ENCODE data around the gene PEAK1. TPM values are rescaled to one million over a fixed set of nuclear protein-coding genes. Genes with fewer than 3 reads are reported as not detected.
"Not testable (repeated sequence)": the region's sequence is repeated elsewhere in the genome, so short reads cannot be mapped to it uniquely, and the experiment has no call there.

The PEAK1 gene
- total RNA-seq, 4 donors from 2014 or later, result 14.5 to 31.1 (median 25.9) TPM

DNA sequence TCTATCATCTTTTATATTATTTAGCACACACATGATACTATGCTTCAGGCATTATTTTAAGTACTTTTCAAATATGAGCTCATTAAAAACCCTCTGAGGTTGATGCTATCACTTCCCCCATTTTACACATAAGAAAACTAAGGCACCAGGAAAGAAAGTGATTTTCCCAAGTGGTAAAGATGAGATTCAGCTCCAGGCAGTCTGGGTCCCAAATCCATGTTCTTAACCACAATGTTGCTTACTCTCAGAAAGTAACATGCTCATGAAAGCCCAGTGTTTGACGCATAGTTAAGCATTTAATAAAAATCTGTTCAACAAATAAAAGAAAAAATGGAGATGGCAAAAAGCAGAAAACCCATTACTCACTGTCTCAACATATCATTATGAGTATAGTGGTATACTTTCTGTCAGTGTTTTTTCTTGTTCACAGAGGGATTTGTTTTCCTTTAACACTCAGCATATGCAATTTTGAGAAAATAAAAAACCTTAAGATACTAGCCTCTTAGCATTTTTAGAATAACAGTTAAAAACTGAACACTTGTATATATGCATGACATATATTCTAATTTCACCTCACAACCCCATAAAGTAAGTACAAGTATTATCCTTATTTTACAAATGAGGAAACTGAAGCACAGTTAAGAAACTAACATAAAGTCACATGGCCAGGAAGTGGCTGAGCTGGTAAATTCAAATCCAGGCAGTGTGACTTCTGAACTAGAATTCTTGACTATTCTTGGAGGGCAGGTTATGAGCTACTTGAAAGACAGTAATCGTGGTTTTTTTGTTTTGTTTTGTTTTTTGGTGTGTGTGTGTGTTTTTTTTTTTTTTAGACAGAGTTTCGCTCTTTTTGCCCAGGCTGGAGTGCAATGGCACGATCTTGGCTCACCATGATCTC is 10.4 kb downstream of the PEAK1 start:
- Histone ChIP-seq H3K4me1 (peaks cover 11% of the 10 kb centered on the region), H3K9me3 (no peaks in the 10 kb centered on the region), H3K4me3 (no peak overlapping the region), H3K27ac (no peak overlapping the region), H3K27me3 (no peaks in the 10 kb centered on the region), H3K36me3 (no peaks in the 10 kb centered on the region)
- 73% methylated on average over 4 of the region's 4 CpGs for WGBS
- no peak for DNase-seq (ENCODE audit: low spot score in 2 of 2)
- TF ChIP-seq EP300 (IDR thresholded peaks at IDR 0.05) (no peak), CTCF (IDR thresholded peaks at IDR 0.05) (no peak), POLR2AphosphoS5 (IDR thresholded peaks at IDR 0.05) (no peak), POLR2A (IDR thresholded peaks at IDR 0.05) (no peak)

DNA sequence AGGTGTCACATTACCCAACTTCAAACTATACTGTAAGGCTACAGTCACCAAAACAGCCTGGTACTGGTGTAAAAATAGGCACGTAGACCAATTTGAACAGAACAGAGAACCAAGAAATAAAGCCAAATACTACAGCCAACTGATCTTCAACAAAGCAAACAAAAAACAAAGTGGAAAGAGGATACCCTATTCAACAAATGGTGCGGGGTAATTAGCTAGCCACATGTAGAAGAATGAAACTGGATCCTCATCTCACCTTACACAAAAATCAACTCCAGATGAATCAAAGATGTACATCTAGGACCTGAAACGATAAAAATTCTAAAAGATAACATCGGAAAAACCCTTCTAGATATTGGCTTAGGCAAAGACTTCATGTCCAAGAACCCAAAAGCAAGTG is 13.1 kb downstream of the PEAK1 start:
- DNase-seq (ENCODE audit: low spot score in 2 of 2), result no peak
- H3K4me3 ChIP-seq, result no peak overlapping the region
- no peak overlapping the region for H3K27ac ChIP-seq
- H3K36me3 ChIP-seq, result no peaks in the 10 kb centered on the region
- WGBS, result 89% methylated on average over 4 of the region's 4 CpGs
- H3K27me3 ChIP-seq, result no peaks in the 10 kb centered on the region
- H3K9me3 ChIP-seq, result no peaks in the 10 kb centered on the region
- TF ChIP-seq POLR2AphosphoS5 (IDR thresholded peaks at IDR 0.05), result no peak
- TF ChIP-seq CTCF (IDR thresholded peaks at IDR 0.05), result no peak
- no peak for TF ChIP-seq POLR2A (IDR thresholded peaks at IDR 0.05)
- TF ChIP-seq EP300 (IDR thresholded peaks at IDR 0.05), result no peak
- H3K4me1 ChIP-seq, result peaks cover 7% of the 10 kb centered on the region

DNA sequence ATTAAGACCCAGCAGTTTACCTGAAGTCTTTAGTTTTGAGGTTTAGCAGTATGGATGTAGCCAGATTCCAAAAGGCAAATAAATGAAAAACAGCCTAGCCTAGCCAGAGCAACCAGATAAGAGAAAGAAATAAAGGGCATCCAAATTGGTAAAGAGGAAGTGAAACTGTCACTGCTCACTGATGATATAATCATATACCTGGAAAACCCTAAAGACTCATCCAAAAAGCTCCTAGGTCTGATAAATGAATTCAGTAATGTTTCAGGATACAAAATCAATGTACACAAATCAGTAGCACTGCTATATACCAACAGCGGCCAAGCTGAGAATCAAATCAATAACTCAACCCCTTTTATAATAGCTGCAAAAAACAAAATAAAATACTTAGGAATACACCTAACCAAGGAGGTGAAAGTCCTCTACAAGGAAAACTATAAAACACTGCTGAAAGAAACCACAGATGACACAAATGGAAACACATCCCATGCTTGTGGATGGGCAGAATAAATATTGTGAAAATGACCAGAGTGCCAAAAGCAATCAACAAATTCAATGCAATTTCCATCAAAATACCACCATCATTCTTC is 13.6 kb downstream of the PEAK1 start:
- H3K4me3 ChIP-seq; H3K27ac ChIP-seq; DNase-seq (ENCODE audit: low spot score in 2 of 2); H3K36me3 ChIP-seq; H3K4me1 ChIP-seq; H3K27me3 ChIP-seq; H3K9me3 ChIP-seq: not testable (repeated sequence)
- WGBS, result 90% methylated on average over 1 of the region's 1 CpG

GRCh38 chr15:77402740-77403379 is 17.0 kb downstream of the PEAK1 start:
- H3K27me3 ChIP-seq, result no peaks in the 10 kb centered on the region
- H3K4me1 ChIP-seq, result no peaks in the 10 kb centered on the region
- TF ChIP-seq EP300 (IDR thresholded peaks at IDR 0.05) (no peak), CTCF (IDR thresholded peaks at IDR 0.05) (no peak), POLR2AphosphoS5 (IDR thresholded peaks at IDR 0.05) (no peak), POLR2A (IDR thresholded peaks at IDR 0.05) (no peak)
- H3K36me3 ChIP-seq, result no peaks in the 10 kb centered on the region
- WGBS, result 51% methylated on average over 1 of the region's 1 CpG
- H3K4me3 ChIP-seq, result no peak overlapping the region
- peaks cover 11% of the 10 kb centered on the region for H3K9me3 ChIP-seq
- no peak for DNase-seq (ENCODE audit: low spot score in 2 of 2)
- H3K27ac ChIP-seq, result no peak overlapping the region

DNA sequence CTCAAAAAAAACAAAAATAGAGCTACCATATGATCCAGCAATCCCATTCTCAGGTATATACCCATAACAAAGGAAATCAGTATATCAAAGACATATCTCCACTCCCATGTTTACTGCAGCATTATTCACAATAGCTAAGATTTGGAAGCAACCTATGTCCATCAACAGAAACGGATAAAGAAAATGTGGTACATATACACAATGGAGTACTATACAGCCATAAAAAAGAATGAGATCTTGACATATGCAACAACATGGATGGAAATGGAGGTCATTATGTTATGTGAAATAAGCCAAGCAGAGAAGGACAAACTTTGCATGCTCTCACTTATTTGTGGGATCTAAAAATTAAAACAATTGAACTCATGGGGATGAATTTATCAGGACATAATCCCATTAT is 19.6 kb downstream of the PEAK1 start:
- TF ChIP-seq POLR2A (IDR thresholded peaks at IDR 0.05) (no peak), CTCF (IDR thresholded peaks at IDR 0.05) (no peak), EP300 (IDR thresholded peaks at IDR 0.05) (no peak), POLR2AphosphoS5 (IDR thresholded peaks at IDR 0.05) (no peak)
- Histone ChIP-seq H3K9me3 (peaks cover 11% of the 10 kb centered on the region), H3K36me3 (no peaks in the 10 kb centered on the region), H3K27me3 (no peaks in the 10 kb centered on the region), H3K27ac (no peak overlapping the region), H3K4me1 (no peaks in the 10 kb centered on the region), H3K4me3 (no peak overlapping the region)
- 97% methylated on average over 1 of the region's 1 CpG for WGBS
- DNase-seq (ENCODE audit: low spot score in 2 of 2), result no peak

Data from suprapubic skin (tissue), 4 donors.